SIG-M5 (cell line): Measurements from ENCODE around the gene EVX2.

Experiments used
- DNase-seq: peaks from one replicate; lab custom pipeline; 2025; lab: John Stamatoyannopoulos, UW

Gene EVX2

DNA sequence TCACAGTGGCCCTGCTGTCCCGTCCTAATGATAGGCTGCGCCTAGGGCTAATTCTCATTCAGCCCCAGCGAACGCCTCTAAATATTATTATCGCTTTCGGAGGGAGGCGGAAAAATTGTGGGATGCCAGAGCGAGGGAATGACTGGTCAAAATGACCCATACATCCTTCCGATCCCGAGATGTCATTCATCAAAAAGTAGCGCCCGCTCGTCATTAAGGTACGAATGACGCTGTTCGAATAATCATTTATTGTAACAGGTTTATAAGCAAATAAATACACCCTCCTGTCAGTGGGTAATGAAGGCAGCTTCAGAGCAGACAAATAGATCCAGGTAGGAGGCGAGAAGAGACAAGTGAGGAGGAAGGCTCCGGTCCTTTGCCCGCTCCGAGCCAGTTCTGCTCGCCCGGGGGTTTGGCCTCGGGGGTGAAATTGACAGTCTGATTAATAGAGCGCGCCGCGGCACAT lies at the start of gene EVX2:
TSS of gene EVX2 (minus strand) at position 167 of the 466 bp plus-strand sequence. CDS start 186 bp downstream, outside the sequence.
- no peak for DNase-seq

DNA sequence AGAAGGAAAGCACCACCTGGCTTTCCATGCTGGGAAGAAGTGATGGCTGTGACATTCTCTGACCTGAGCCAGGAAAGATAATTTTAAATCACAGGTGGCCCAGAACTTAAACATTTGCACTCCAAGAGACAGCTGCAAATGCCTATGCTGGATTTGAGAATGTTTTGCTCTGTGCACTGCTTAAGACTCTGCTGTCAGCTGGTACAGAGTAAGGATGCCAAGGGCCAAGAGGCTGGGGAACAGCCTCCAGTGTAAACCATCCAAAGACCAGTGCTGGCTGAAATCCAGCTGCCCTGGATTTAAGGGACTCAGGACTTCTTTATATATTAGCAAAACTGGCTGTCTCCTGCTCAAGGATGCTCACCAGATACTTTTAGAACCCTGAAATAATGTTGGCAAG lies 49.6 kb upstream of the EVX2 start:
- DNase-seq: no peak

DNA sequence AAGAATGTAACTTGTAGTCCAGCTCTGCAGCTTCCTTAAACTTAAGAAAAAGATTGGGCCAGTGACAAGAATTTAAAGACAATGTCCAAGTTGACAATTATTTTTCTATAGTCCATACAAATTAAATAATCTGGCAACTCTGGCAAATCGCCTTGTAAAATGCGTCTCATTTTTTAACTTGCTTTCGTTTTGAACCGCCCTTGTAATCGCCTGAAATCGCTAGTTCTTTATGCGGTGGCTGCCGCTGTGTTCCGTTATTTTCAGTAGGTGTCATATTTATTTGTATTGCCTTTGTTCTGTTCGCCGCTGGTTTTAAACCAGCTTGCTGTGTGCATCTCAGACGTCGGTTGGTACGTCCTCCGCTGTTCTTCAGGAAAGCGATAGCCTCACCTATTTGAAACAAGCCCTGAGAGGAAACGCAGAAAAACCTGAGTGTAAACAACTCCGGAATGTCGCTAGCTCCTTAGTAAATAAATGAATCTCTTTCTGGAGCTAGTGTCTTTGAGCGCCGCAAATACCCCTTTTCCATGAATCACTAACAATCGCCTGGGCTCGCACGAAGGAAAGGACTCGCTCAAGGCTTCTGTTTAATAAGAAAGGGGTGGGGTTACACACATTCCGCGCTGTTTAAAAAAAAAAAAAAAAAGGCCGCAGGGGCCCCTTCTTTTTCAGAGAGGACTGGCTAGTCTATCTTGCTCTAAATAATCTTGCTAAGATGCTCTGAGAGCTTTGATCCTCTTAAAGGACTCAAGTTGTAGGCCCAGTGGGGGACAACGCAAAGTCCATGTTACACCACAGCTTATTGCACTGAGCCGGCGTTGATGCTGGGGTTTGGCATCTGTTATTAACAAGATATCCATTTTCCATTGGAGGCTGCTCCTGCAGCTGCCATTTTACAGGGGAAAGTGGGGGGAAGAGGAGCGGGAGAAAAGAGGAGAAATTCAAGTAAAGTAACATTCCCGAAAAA lies 48.7 kb upstream of the EVX2 start:
- DNase-seq: no peak

DNA sequence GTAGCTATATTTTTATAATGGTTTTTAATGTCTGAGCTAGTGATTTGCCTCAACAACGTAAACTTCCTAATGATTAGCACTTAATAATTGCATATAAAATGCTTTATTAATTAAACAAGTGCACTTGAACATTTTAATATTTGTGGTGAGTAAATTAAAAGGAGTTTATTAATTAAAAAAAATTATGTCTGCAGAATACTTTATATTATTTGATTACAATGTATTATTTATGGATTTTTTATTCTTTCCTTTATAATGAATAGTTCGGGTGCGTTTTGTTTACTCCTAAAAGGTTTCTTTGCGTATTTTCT lies 48.0 kb upstream of the EVX2 start:
- DNase-seq: no peak

DNA sequence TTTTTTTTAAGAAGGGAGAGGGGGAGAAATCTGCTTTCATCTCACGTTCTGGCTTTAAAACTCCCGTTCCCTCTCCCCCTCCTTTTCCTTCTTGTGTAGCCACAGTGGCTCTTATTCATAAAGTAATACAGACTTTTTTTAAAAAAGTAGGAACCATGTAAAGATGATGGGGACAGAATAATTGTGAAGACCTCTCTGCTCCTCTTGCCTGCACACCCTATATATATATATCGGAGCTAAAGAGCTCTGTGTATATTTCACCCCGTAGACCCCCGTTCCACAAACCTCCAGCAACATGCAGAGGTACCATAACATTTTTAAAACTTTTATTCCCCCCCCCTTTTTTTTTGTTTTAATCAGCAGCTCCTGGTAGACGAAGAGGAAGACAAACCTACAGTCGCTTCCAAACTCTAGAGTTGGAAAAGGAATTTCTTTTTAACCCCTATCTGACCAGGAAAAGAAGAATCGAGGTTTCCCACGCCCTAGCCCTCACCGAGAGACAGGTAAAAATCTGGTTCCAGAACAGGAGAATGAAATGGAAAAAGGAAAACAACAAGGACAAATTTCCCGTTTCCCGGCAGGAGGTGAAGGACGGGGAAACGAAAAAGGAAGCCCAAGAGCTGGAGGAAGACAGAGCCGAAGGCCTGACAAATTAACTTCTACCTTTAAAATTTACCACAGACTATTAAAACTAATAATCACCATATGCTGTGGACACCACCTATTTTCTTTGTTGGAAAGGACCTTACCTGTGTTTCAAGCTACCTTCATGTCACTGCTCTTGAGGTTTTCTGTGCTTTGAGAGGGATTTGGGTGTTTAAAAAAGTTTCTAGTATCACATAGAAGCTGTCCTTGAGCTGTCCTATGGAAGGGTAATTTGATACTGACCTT lies 47.4 kb upstream of the EVX2 start:
- DNase-seq: no peak

DNA sequence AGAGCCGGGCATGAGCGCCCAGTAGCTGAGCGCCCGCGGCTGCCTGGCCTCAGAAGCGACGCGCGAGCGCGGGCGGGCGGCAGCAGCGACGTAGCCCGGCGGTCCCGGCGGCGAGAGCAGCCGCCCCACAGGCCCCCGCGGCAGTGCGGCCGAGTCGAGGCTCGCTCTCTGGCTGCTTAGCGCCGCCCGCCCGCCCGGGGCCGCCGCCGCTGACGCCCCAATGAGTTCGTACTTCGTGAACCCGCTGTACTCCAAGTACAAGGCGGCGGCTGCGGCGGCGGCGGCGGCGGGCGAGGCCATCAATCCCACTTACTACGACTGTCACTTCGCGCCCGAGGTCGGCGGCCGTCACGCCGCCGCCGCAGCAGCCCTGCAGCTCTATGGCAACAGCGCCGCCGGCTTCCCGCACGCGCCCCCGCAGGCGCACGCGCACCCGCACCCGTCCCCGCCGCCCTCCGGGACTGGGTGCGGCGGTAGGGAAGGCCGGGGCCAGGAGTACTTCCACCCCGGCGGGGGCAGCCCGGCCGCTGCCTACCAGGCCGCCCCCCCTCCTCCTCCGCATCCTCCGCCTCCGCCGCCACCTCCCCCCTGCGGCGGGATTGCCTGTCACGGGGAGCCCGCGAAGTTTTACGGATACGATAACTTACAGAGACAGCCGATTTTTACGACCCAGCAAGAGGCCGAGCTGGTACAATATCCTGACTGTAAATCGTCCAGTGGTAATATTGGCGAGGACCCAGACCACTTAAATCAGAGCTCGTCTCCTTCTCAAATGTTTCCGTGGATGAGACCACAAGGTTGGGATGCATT lies 46.6 kb upstream of the EVX2 start:
- DNase-seq: no peak

DNA sequence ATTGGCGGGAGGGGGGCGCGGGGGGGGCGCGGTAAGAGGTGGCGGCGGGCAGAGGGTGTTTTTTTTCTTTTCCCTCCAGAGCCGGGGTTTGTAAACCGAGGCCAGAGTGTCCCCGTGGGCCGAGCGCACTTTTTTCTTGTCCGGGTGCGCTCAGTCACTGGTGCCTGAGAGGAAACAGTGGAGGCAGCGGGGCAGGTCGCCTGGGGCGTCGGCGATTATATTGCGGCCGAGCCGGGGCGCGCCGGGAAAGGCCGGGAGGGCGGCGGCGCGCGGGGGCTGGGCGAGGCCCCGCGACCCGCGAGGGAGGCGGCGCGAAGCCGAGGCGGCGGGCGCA lies 46.0 kb upstream of the EVX2 start:
- no peak for DNase-seq

DNA sequence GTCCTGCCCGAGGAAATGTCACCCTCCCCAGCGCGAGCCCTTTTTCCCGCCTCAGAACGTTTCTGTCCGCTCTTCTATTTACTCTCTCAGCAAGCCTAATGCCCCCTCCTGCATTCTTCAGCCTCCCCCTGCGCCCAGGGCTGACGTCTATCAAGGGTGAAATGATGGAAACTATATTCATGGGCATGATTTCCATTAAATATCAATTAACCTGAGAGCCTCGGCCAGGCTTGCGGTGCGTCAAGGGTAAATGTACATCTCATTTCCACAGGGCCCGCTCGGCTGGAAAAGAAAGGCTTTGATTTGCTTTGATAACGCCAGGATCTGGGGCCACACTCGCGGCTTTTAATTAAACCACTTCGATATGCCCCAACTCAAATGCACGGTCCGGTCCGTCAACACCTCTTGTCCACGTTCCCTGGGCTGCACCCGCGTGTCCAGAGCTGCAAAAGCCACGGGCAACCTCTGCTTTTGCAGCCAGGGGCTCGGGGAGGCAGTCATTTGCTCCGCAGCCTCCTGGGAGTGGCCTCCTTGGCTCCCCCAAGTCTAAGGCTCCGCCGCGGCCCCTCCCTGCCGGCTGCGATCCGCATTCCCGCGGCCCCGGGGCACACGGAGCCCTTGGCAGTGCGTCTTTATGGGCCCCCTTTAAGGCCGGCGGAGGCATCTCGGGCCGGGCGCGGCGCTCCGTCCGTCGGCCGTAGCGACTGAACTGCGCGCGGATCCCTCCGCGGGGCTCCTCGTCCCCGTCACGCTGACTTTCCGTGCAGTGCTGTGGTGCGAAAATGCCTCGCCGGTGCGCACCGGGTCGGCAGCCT lies 45.4 kb upstream of the EVX2 start, which contains the start of gene HOXD8:
TSS of gene HOXD8 (plus strand) at position 724 of the 815 bp plus-strand sequence. CDS start 662 bp downstream, outside the sequence.
- DNase-seq: no peak

DNA sequence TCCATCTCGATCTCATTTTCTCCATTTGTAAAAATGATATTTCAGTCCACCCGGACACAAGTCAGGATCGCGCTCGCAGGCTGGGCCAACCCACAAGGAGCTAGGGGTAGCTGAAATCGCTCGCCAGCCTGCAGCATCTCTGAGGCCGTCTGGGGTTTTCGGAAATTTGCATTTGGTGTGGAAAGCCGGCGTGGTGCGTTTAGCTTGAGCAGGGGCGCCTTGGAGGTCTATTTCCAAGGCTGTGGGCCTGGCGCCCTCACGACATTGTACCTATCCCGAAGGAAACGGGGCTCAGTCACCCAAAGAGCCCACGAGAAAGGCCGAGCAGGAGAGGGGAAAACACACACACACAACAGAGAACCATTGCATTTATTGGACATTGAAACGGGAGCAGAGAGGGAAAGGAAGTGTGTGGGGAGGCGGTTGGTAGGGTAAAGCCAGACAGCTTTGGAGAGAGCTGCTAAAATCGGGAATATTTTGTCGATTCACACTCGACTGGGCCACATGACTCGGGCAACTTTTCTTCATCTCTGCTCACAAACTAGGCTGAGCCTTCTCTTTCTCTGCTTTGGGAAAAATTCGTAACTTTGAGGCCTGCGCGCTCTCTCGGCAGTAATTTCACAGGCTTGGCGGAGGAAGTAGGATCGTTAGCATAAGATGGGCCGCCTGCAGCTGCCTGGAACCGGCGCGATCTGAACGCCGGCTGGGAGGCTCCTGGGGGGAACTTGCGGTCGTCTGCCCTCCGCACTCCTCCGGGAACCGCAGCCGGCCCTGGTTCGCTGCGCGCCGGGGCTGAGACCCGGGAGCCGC lies 44.6 kb upstream of the EVX2 start:
- DNase-seq: no peak

DNA sequence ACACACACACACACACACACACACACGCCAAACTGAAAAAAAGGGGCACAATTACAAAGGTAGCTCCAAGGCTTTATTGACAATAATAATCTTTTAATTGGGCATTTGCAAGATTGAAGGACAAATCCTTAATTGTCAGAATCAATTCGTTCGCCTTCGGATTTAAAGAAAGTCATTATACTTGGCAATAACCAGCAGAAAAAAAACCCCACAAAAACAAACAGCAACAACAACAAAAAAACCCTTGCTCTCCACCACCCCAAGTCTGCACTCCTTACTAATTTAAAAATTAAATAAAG lies 44.0 kb upstream of the EVX2 start:
- DNase-seq: no peak

DNA sequence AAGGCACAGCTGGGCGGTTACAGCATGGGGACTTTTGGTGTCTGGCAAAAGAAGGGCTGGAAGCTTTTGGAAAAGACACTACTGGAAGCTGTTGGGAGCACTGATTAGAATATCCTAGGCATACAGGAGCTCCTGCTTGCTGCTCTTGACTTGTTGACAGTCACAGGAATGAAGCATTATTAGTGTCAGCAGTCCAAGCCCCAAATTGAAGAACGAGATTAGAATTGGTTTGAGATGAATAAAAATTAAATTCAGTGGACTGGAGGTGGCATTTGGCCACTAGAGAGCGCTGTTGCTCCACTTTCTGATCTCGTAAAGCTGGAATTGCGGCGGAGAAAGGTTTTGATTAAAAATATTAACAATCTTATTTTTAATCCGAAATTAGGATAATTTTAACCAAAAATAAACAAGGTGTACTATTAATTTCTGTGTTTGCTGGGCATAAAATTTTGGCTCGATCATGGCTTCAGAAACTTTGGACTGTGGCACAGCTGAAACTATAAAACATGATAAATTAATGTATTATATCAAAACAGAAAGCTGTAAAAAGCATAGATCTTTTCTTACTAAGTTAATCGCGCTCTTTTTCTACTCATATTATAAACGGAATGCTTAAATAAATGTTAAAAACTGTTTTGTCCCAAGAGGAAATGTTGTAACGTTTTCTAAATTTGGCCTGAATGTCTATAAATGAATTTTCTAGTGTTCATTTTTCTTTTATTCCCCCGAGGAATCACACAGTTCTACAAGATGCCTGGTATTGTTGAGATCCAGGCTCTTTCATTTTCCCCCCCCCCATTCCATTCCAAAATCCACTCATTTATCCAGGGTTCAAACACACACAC lies 43.4 kb upstream of the EVX2 start:
- DNase-seq: no peak

DNA sequence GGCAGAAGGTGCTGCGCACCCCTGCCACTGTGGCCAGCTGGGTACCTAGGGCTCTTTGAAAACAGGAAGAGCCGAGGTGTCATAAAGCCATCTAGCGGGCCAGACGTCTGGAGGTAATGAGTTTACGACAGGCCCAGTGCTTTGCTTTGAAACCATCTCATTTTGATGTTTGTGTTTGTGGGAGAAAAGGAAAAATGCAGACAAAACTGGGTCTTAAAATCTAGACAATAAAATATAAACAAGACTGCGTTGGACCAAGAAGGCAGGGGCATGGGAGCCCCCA lies 42.0 kb upstream of the EVX2 start:
- no peak for DNase-seq

DNA sequence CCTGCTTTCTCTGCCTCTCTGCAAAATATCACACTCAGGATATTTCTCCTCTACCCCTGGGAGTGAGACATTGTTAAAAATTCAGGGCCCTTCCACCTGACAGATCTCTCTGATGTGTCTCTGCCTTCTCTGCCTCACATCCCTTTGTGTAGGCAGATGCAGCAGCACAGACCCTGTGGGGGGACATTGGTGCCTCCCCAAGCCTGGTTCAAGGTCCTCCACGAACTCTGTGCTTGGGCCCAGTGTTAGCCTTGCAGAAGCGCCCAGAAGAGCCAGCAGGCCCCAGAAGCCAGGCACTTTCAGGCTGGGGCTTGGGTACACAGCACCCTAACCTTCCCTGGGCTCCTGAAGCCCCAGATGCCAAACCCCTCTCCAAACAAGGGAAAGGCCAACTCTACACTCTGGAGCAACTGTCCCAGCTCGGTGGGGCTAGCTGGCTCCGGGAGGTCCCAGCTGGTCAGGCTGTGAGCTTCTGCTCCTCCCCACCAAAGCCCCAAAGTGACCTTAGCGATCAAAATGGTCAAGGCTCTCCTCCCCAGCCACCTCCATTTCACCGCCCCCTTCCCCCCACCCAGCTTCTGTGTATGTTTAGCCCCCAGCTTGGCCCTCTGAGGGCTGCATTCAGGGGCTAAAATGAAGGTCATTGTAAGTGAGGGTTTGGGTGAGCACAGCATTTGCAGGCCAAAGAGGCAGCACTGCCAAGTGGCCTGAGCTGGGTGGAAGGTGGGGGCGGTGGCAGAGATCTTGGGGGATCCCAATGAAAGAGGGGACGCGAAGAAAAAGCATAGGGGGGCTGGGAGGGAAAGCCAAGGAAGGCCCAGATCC lies 41.4 kb upstream of the EVX2 start:
- no peak for DNase-seq

DNA sequence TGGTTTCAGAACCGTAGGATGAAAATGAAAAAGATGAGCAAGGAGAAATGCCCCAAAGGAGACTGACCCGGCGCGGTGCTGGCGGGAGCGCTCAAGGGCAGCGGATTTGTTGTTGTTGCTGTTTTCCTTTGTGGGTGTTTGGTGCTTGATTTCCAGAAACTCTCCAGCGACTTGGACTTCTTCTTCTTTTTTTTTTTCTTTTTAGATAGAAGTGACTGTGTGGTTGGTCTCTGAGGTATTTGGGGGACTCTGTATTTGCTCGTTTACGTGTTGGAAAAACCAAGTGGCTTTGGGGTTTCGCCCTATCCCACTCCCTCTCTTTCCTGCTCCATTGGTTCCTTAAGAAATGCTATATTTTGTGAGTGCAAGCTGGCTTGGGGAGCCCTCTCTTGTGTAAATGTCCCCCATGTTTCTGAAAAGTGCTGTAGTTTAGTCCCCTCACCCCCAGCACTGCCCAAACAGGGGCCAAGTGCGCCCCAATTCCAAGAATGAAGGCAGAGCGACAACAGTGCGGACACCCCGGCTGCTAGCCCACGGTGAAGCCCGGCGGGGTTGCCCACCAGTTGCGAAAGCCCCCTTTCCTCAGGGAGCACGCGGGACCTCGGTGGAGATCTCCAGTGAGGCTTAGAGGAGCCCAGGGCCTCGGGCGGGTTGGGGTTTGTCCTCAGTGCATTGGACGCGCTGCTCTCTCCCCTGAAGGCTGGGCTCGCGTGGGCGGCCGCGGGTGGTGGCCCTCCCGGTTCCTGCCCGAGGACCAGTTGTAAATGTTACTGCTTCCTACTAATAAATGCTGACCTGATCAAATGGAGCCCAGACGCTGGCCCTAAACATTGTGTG lies 40.6 kb upstream of the EVX2 start:
- DNase-seq: no peak

DNA sequence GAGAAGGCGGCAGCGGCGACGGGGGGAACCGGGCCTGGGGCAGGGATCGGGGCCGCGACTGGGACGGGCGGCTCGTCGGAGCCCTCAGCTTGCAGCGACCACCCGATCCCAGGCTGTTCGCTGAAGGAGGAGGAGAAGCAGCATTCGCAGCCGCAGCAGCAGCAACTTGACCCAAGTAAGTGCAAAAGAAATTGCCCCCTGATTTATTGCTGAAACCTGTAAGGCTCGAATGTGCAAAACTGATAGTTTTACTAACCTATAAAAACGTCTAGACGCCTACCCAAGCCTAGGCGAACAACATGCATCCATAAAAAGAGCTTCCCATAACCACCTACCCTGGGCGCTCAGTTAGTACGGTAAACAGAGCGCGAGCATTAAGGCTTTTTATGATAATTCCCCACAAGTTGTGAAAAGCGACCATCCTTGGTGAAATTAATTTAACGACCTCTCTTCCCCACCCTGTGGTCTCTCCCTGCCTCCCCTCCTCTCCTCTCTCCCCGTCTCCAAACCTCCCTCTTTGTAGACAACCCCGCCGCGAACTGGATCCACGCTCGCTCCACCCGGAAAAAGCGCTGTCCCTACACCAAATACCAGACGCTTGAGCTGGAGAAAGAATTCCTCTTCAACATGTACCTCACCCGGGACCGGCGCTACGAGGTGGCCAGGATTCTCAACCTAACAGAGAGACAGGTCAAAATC lies 39.8 kb upstream of the EVX2 start:
- DNase-seq: no peak

DNA sequence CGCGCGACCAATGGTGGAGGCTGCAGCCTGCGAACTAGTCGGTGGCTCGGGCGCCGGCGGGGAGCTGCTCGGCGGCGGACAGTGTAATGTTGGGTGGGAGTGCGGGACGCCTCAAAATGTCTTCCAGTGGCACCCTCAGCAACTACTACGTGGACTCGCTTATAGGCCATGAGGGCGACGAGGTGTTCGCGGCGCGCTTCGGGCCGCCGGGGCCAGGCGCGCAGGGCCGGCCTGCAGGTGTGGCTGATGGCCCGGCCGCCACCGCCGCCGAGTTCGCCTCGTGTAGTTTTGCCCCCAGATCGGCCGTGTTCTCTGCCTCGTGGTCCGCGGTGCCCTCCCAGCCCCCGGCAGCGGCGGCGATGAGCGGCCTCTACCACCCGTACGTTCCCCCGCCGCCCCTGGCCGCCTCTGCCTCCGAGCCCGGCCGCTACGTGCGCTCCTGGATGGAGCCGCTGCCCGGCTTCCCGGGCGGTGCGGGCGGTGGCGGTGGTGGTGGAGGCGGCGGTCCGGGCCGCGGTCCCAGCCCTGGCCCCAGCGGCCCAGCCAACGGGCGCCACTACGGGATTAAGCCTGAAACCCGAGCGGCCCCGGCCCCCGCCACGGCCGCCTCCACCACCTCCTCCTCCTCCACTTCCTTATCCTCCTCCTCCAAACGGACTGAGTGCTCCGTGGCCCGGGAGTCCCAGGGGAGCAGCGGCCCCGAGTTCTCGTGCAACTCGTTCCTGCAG lies 39.1 kb upstream of the EVX2 start, which contains the start of gene HOXD9:
TSS of gene HOXD9 (plus strand) at position 37 of the 728 bp plus-strand sequence. CDS start at position 87, 50 bp downstream.
- DNase-seq: no peak
